Natural killer cell (primary cell): Measurements from ENCODE around the gene SLC9A7. TPM values are rescaled to one million over a fixed set of nuclear protein-coding genes. Genes with fewer than 3 reads are reported as not detected.

Source experiments
- ATAC-seq, 3 donors: fragments of 150-1000 bp in 2 of 3; fragments of 200-7000 bp in 1 of 3; cut with Tn5 transposase; 1 replicate in 1 of 3; 2 replicates in 2 of 3; pipeline ENCODE4 v1.10.0; 2021; ENCODE audit warnings: mild to moderate bottlenecking in 2 of 3, moderate library complexity in 2 of 3
- DNase-seq, 2 donors: peaks; one replicate each; pipeline versions ENCODE4 v3.0.0 to v3.0.0-alpha.2; 2013 to 2021; ENCODE audit warnings: mixed read lengths in 1 of 2
- H3K27ac ChIP-seq: one replicate; pipeline ENCODE4 v1.5.1; 2013; ENCODE audit warnings: mild to moderate bottlenecking, low read length
- H3K27me3 ChIP-seq: one replicate; pipeline ENCODE4 v1.6.1; 2013; ENCODE audit warnings: low read length; ENCODE audit not compliant: control insufficient read depth, insufficient read depth
- H3K36me3 ChIP-seq: one replicate; pipeline ENCODE4 v1.6.1; 2013; ENCODE audit warnings: low read length; ENCODE audit not compliant: control insufficient read depth, insufficient read depth
- H3K4me1 ChIP-seq: one replicate; pipeline ENCODE4 v1.6.1; 2013; ENCODE audit warnings: low read length; ENCODE audit not compliant: control insufficient read depth, insufficient read depth
- H3K4me3 ChIP-seq: one replicate; pipeline ENCODE4 v1.5.1; 2013; ENCODE audit warnings: low read length
- H3K9me3 ChIP-seq: one replicate; pipeline ENCODE4 v1.6.1; 2013; ENCODE audit warnings: low read length; ENCODE audit not compliant: control insufficient read depth, insufficient read depth
- H3K27ac Mint-ChIP-seq, 2 donors: one replicate each; pipeline ENCODE4 v1.8.0; 2022; ENCODE audit warnings: mild to moderate bottlenecking in 2 of 2, mixed read lengths in 2 of 2, moderate library complexity in 1 of 2
- H3K27me3 Mint-ChIP-seq, 2 donors: one replicate each; pipeline ENCODE4 v1.8.0; 2022; ENCODE audit warnings: low read depth in 2 of 2, mixed read lengths in 2 of 2
- H3K36me3 Mint-ChIP-seq: one replicate; pipeline ENCODE4 v1.8.0; 2022; ENCODE audit warnings: mixed read lengths
- H3K4me1 Mint-ChIP-seq, 2 donors: one replicate each; pipeline ENCODE4 v1.8.0; 2022; ENCODE audit warnings: mixed read lengths in 2 of 2
- H3K4me3 Mint-ChIP-seq: one replicate; pipeline ENCODE4 v1.8.0; 2022; ENCODE audit warnings: mild to moderate bottlenecking, moderate library complexity, mixed read lengths
- H3K9me3 Mint-ChIP-seq, 2 donors: one replicate each; pipeline ENCODE4 v1.8.0; 2022; ENCODE audit warnings: mixed read lengths in 2 of 2
- CTCF ChIP-seq: fragments of 200-600 bp; IDR thresholded peaks from one replicate; pipeline ENCODE4 v1.8.0; 2022; ENCODE audit warnings: antibody characterized with exemption
- WGBS: methylation state at CpG from one replicate; pipeline ENCODE4 v1.1.7; 2013; ENCODE audit warnings: missing lambda C conversion rate; ENCODE audit not compliant: insufficient coverage; 5-methylcytosine and 5-hydroxymethylcytosine counted together
- intact Hi-C: fragments of 100-400 bp; cut with micrococcal nuclease; formaldehyde crosslinking; loops from one replicate; pipeline ENCODE4 v1.14.2; 2022
- total RNA-seq, 4 donors: library from RNA; stranded (reverse); fragments of 120-200 nt in 1 of 4; gene quantifications; one replicate each; pipeline versions ENCODE4 v1.2.3 to v1.2.4, GENCODE V29; 2013 to 2022

The SLC9A7 gene
- total RNA-seq, 3 donors from 2014 or later (not counting 1 experiment from before 2014, with no cell fraction given): 0.39 to 1.1 (median 0.75) TPM

- H3K36me3 Mint-ChIP-seq: no peaks in the 10 kb centered on the region
- H3K4me3 ChIP-seq: no peak overlapping the region
- no peak overlapping the region for H3K27ac ChIP-seq
- DNase-seq: no peak
- peaks cover 13% of the 10 kb centered on the region for H3K4me1 ChIP-seq
- H3K9me3 Mint-ChIP-seq: no peaks in the 10 kb centered on the region
- TF ChIP-seq CTCF: no peak
- intact Hi-C loops: no loop called here
- no peaks in the 10 kb centered on the region for H3K27me3 ChIP-seq
- no peaks in the 10 kb centered on the region for H3K36me3 ChIP-seq
- no peak overlapping the region for H3K27ac Mint-ChIP-seq
- peaks cover 4 to 30% of the 10 kb centered on the region in 2 donors for H3K27me3 Mint-ChIP-seq
- H3K9me3 ChIP-seq: no peaks in the 10 kb centered on the region
- H3K4me1 Mint-ChIP-seq: peaks cover 6% of the 10 kb centered on the region in 2 donors
- WGBS: 100% methylated on average over 1 of the region's 1 CpG
- no peak overlapping the region for H3K4me3 Mint-ChIP-seq
- ATAC-seq: no peak
Measured at GRCh38 chrX:46762963-46763362, 4.0 kb upstream of the SLC9A7 start.

- Mint-ChIP-seq H3K9me3 (no peaks in the 10 kb centered on the region), H3K27ac (peak overlapping the region in 1 of 2 donors; percentile 45)
- no peak for ATAC-seq
Measured at GRCh38 chrX:46759645-46759974, 692 bp upstream of the SLC9A7 start.

GRCh38 chrX:46758163-46758955 lies 559 bp downstream of the SLC9A7 start:
- H3K27ac Mint-ChIP-seq: peak overlapping the region in 1 of 2 donors; percentile 44
- Histone ChIP-seq H3K4me3 (peak overlapping the region; percentile 51), H3K27ac (peak overlapping the region; percentile 42), H3K36me3 (no peaks in the 10 kb centered on the region), H3K27me3 (no peaks in the 10 kb centered on the region), H3K9me3 (no peaks in the 10 kb centered on the region), H3K4me1 (peaks cover 16% of the 10 kb centered on the region)
- H3K4me1 Mint-ChIP-seq: peaks cover 6 to 7% of the 10 kb centered on the region in 2 donors
- peaks cover 4 to 24% of the 10 kb centered on the region in 2 donors for H3K27me3 Mint-ChIP-seq
- intact Hi-C loops: loop anchor here (2.0 kb wide), 1 partner anchor 220 kb away; no protein-coding TSS in a partner anchor
- DNase-seq (peak; percentile 14 to 40), ATAC-seq (peak in 2 of 3 donors; percentile 7 to 32)
- H3K9me3 Mint-ChIP-seq: no peaks in the 10 kb centered on the region
- peak overlapping the region; percentile 84 for H3K4me3 Mint-ChIP-seq
- no peak for TF ChIP-seq CTCF
- no peaks in the 10 kb centered on the region for H3K36me3 Mint-ChIP-seq
- 1% methylated on average over 42 of the region's 47 CpGs for WGBS

More at GRCh38 chrX:46759645-46759974, 692 bp upstream of the SLC9A7 start:
- Mint-ChIP-seq H3K36me3 (no peaks in the 10 kb centered on the region), H3K27me3 (peaks cover 4 to 29% of the 10 kb centered on the region in 2 donors), H3K4me1 (peaks cover 6 to 7% of the 10 kb centered on the region in 2 donors), H3K4me3 (peak overlapping the region; percentile 85)
- peak overlapping the region; percentile 43 for H3K27ac ChIP-seq
- DNase-seq: no peak
- no peak for TF ChIP-seq CTCF
- H3K27me3 ChIP-seq: no peaks in the 10 kb centered on the region
- H3K36me3 ChIP-seq: no peaks in the 10 kb centered on the region
- intact Hi-C loops: loop anchor here (1.0 to 2.0 kb wide), 2 partner anchors 37 to 219 kb away; no protein-coding TSS in a partner anchor
- no peaks in the 10 kb centered on the region for H3K9me3 ChIP-seq
- WGBS: no CpG with 5 or more reads among the region's 4 CpGs
- H3K4me1 ChIP-seq: peaks cover 16% of the 10 kb centered on the region
- peak overlapping the region; percentile 24 for H3K4me3 ChIP-seq
